DND-41 (cell line): ENCODE data around the gene HYDIN.

Experiments
- EZH2 ChIP-seq: IDR thresholded peaks from 3 replicates; pipeline ENCODE4 v1.6.1; 2012; ENCODE audit warnings: borderline replicate concordance, low read depth, mild to moderate bottlenecking, moderate library complexity, low read length, inconsistent platforms; ENCODE audit not compliant: severe bottlenecking
- TF ChIP-seq, protein P1 (sequence below): IDR thresholded peaks from 2 replicates; pipeline ENCODE4 v1.5.1; 2012; ENCODE audit warnings: borderline replicate concordance, low read length, moderate library complexity, mild to moderate bottlenecking; ENCODE audit not compliant: poor library complexity, severe bottlenecking; ENCODE audit errors: extremely low read depth

DNA sequence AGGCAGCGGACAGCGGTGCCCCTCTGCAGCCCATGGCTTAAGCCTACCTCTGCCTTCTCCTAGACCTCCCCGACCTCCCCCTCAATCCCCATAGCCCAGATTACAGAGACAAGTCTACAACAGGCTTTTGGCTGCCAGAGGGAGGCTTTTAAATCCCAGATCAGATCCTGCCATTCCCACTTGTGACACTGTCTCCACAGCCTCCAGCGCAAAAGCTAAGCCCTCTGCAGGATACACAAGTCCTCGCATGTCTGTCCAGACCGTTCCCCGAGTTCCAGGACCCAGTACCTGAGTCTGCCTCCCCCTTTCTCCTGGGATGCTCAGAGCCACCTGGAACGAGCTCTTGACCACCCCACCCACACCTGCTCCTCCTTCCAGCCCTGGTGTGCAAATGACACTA is 460.8 kb downstream of the HYDIN start:
- TF ChIP-seq, protein P1, sequence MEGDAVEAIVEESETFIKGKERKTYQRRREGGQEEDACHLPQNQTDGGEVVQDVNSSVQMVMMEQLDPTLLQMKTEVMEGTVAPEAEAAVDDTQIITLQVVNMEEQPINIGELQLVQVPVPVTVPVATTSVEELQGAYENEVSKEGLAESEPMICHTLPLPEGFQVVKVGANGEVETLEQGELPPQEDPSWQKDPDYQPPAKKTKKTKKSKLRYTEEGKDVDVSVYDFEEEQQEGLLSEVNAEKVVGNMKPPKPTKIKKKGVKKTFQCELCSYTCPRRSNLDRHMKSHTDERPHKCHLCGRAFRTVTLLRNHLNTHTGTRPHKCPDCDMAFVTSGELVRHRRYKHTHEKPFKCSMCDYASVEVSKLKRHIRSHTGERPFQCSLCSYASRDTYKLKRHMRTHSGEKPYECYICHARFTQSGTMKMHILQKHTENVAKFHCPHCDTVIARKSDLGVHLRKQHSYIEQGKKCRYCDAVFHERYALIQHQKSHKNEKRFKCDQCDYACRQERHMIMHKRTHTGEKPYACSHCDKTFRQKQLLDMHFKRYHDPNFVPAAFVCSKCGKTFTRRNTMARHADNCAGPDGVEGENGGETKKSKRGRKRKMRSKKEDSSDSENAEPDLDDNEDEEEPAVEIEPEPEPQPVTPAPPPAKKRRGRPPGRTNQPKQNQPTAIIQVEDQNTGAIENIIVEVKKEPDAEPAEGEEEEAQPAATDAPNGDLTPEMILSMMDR: no peak
- no peak for TF ChIP-seq EZH2
